CD8-positive, alpha-beta memory T cell (primary cell): ENCODE measurements around the gene AQP12B. TPM values are rescaled to one million over a fixed set of nuclear protein-coding genes. Genes with fewer than 3 reads are reported as not detected.

Experiments
- CTCF ChIA-PET: fragments of 350-600 bp; sonication (Branson Sonifier 250); formaldehyde crosslinking; loops from one replicate; lab custom pipeline; 2021; ENCODE audit warnings: antibody characterized with exemption; lab: Charles Lee
- POLR2A ChIA-PET: fragments of 350-600 bp; sonication (Branson Sonifier 250); formaldehyde crosslinking; loops from one replicate; lab custom pipeline; 2021; ENCODE audit warnings: antibody characterized with exemption; lab: Charles Lee
- DNase-seq, 5 donors: peaks; one replicate each; pipeline versions ENCODE4 v3.0.0 to v3.0.0-alpha.2; 2020 to 2022; ENCODE audit warnings: mixed read lengths in 1 of 5
- H3K27ac ChIP-seq: one replicate; pipeline ENCODE4 v1.7.0; 2013; ENCODE audit warnings: low read depth, mild to moderate bottlenecking, low read length, moderate library complexity
- H3K27me3 ChIP-seq: 2 replicates; pipeline ENCODE4 v1.7.0; 2013; ENCODE audit warnings: low read length, mild to moderate bottlenecking; ENCODE audit not compliant: insufficient read depth, poor library complexity, severe bottlenecking
- H3K36me3 ChIP-seq: 2 replicates; pipeline ENCODE4 v1.7.0; 2013; ENCODE audit warnings: mild to moderate bottlenecking, low read length, moderate library complexity; ENCODE audit not compliant: insufficient read depth
- H3K4me1 ChIP-seq: 2 replicates; pipeline ENCODE4 v1.7.0; 2013; ENCODE audit warnings: mild to moderate bottlenecking, low read length, moderate library complexity; ENCODE audit not compliant: insufficient read depth
- H3K4me3 ChIP-seq: 2 replicates; pipeline ENCODE4 v1.7.0; 2013; ENCODE audit warnings: mild to moderate bottlenecking, low read length
- H3K9me3 ChIP-seq: 2 replicates; pipeline ENCODE4 v1.7.0; 2013; ENCODE audit warnings: mild to moderate bottlenecking, low read length
- H3K27ac Mint-ChIP-seq, 8 donors: one replicate each; pipeline ENCODE4 v1.8.0; 2020 to 2021; ENCODE audit warnings: mixed read lengths in 8 of 8, mild to moderate bottlenecking in 6 of 8, inconsistent platforms in 3 of 8, moderate library complexity in 3 of 8
- H3K27me3 Mint-ChIP-seq, 2 donors: one replicate each; pipeline ENCODE4 v1.8.0; 2020 to 2021; ENCODE audit warnings: mixed read lengths in 2 of 2, mild to moderate bottlenecking in 1 of 2, moderate library complexity in 1 of 2
- H3K36me3 Mint-ChIP-seq, 3 donors: one replicate each; pipeline ENCODE4 v1.8.0; 2020 to 2021; ENCODE audit warnings: mixed read lengths in 3 of 3, inconsistent platforms in 1 of 3, mild to moderate bottlenecking in 1 of 3
- H3K4me1 Mint-ChIP-seq, 3 donors: one replicate each; pipeline ENCODE4 v1.8.0; 2020 to 2021; ENCODE audit warnings: mixed read lengths in 3 of 3, inconsistent platforms in 1 of 3, mild to moderate bottlenecking in 1 of 3
- H3K4me3 Mint-ChIP-seq, 7 donors: one replicate each; pipeline ENCODE4 v1.8.0; 2020 to 2021; ENCODE audit warnings: mixed read lengths in 7 of 7, mild to moderate bottlenecking in 6 of 7, moderate library complexity in 4 of 7, inconsistent platforms in 2 of 7
- H3K9me3 Mint-ChIP-seq, 5 donors: one replicate each; pipeline ENCODE4 v1.8.0; 2020 to 2022; ENCODE audit warnings: mixed read lengths in 5 of 5, mild to moderate bottlenecking in 3 of 5, moderate library complexity in 2 of 5, inconsistent platforms in 1 of 5
- polyA plus RNA-seq: library from polyadenylated mRNA; unstranded; fragments of 300-500 nt; fragmentation: Illumina TruSeq; gene quantifications from one replicate; pipeline ENCODE4 v1.2.3, GENCODE V29; 2021
- total RNA-seq, 2 experiments: library from RNA; stranded (reverse); gene quantifications; one replicate each; pipeline ENCODE4 v1.2.3, GENCODE V29; 2021

AQP12B gene
- total and polyA plus RNA-seq, 3 experiments from 2014 or later: not detected

- Histone ChIP-seq H3K9me3 (no peaks in the 10 kb centered on the region), H3K36me3 (no peaks in the 10 kb centered on the region), H3K4me3 (no peak overlapping the region), H3K4me1 (no peaks in the 10 kb centered on the region), H3K27me3 (no peaks in the 10 kb centered on the region), H3K27ac (no peak overlapping the region)
- no peak overlapping the region for H3K4me3 Mint-ChIP-seq
- H3K36me3 Mint-ChIP-seq: no peaks in the 10 kb centered on the region
- peak overlapping the region in 1 of 8 donors; percentile 33 for H3K27ac Mint-ChIP-seq
- CTCF ChIA-PET: no interaction called here
- H3K9me3 Mint-ChIP-seq: no peaks in the 10 kb centered on the region
- no peaks in the 10 kb centered on the region for H3K4me1 Mint-ChIP-seq
- H3K27me3 Mint-ChIP-seq: peaks cover 1 to 8% of the 10 kb centered on the region in 2 donors
- DNase-seq: no peak
- POLR2A ChIA-PET: no interaction called here
These were observed 32.4 kb upstream of the AQP12B start for GRCh38 chr2:240714747-240715725.

GRCh38 chr2:240713928-240714746 lies 31.5 kb upstream of the AQP12B start:
- Mint-ChIP-seq H3K4me1 (no peaks in the 10 kb centered on the region), H3K9me3 (no peaks in the 10 kb centered on the region), H3K4me3 (no peak overlapping the region), H3K36me3 (no peaks in the 10 kb centered on the region), H3K27me3 (peaks cover 1 to 16% of the 10 kb centered on the region in 2 donors), H3K27ac (peak overlapping the region in 1 of 8 donors; percentile 33)
- Histone ChIP-seq H3K9me3 (no peaks in the 10 kb centered on the region), H3K4me3 (no peak overlapping the region), H3K4me1 (no peaks in the 10 kb centered on the region), H3K27ac (no peak overlapping the region), H3K27me3 (no peaks in the 10 kb centered on the region), H3K36me3 (no peaks in the 10 kb centered on the region)
- POLR2A ChIA-PET: no interaction called here
- no peak for DNase-seq
- CTCF ChIA-PET: no interaction called here

GRCh38 chr2:240713071-240713927 lies 30.6 kb upstream of the AQP12B start:
- POLR2A ChIA-PET: no interaction called here
- Histone ChIP-seq H3K27me3 (no peaks in the 10 kb centered on the region), H3K36me3 (no peaks in the 10 kb centered on the region), H3K27ac (no peak overlapping the region), H3K4me1 (no peaks in the 10 kb centered on the region), H3K9me3 (no peaks in the 10 kb centered on the region), H3K4me3 (no peak overlapping the region)
- Mint-ChIP-seq H3K4me1 (no peaks in the 10 kb centered on the region), H3K9me3 (no peaks in the 10 kb centered on the region), H3K27ac (no peak overlapping the region), H3K36me3 (no peaks in the 10 kb centered on the region), H3K27me3 (peaks cover 4 to 23% of the 10 kb centered on the region in 2 donors), H3K4me3 (no peak overlapping the region)
- no peak for DNase-seq
- CTCF ChIA-PET: no interaction called here

- no peaks in the 10 kb centered on the region for H3K9me3 Mint-ChIP-seq
- peaks cover 4 to 25% of the 10 kb centered on the region in 2 donors for H3K27me3 Mint-ChIP-seq
- CTCF ChIA-PET: no interaction called here
These were observed 29.4 kb upstream of the AQP12B start for GRCh38 chr2:240712121-240712520.

GRCh38 chr2:240711701-240712100 lies 29.0 kb upstream of the AQP12B start:
- no peak overlapping the region for H3K4me3 ChIP-seq
- no peak overlapping the region for H3K27ac ChIP-seq
- CTCF ChIA-PET: no interaction called here
- Mint-ChIP-seq H3K27ac (peak overlapping the region in 1 of 8 donors; percentile 34), H3K9me3 (no peaks in the 10 kb centered on the region), H3K27me3 (peaks cover 4 to 25% of the 10 kb centered on the region in 2 donors), H3K4me3 (no peak overlapping the region), H3K36me3 (no peaks in the 10 kb centered on the region), H3K4me1 (no peaks in the 10 kb centered on the region)
- no peaks in the 10 kb centered on the region for H3K36me3 ChIP-seq
- H3K27me3 ChIP-seq: no peaks in the 10 kb centered on the region
- H3K4me1 ChIP-seq: no peaks in the 10 kb centered on the region
- POLR2A ChIA-PET: no interaction called here
- H3K9me3 ChIP-seq: no peaks in the 10 kb centered on the region
- no peak for DNase-seq

More at GRCh38 chr2:240712121-240712520, 29.4 kb upstream of the AQP12B start:
- Mint-ChIP-seq H3K4me3 (no peak overlapping the region), H3K27ac (peak overlapping the region in 1 of 8 donors; percentile 34), H3K4me1 (no peaks in the 10 kb centered on the region), H3K36me3 (no peaks in the 10 kb centered on the region)
- no peak for DNase-seq
- Histone ChIP-seq H3K4me1 (no peaks in the 10 kb centered on the region), H3K27me3 (no peaks in the 10 kb centered on the region), H3K9me3 (no peaks in the 10 kb centered on the region), H3K4me3 (no peak overlapping the region), H3K36me3 (no peaks in the 10 kb centered on the region), H3K27ac (no peak overlapping the region)
- POLR2A ChIA-PET: no interaction called here

GRCh38 chr2:240711296-240711695 lies 28.6 kb upstream of the AQP12B start:
- Histone ChIP-seq H3K4me3 (no peak overlapping the region), H3K27me3 (no peaks in the 10 kb centered on the region), H3K9me3 (no peaks in the 10 kb centered on the region), H3K4me1 (no peaks in the 10 kb centered on the region), H3K36me3 (no peaks in the 10 kb centered on the region), H3K27ac (no peak overlapping the region)
- Mint-ChIP-seq H3K4me3 (no peak overlapping the region), H3K36me3 (no peaks in the 10 kb centered on the region), H3K9me3 (no peaks in the 10 kb centered on the region), H3K27me3 (peaks cover 4 to 27% of the 10 kb centered on the region in 2 donors), H3K27ac (no peak overlapping the region), H3K4me1 (no peaks in the 10 kb centered on the region)
- ChIA-PET POLR2A (no interaction called here), CTCF (no interaction called here)
- DNase-seq: no peak

- ChIA-PET POLR2A (no interaction called here), CTCF (interaction anchor here (1.2 to 1.4 kb wide), 2 partner anchors 48 to 122 kb away, joined by 3 read pairs; partner anchors contain the start of gene CAPN10)
- Mint-ChIP-seq H3K4me3 (no peak overlapping the region), H3K9me3 (no peaks in the 10 kb centered on the region), H3K36me3 (no peaks in the 10 kb centered on the region), H3K4me1 (peaks cover 11 to 13% (median 13%) of the 10 kb centered on the region in 3 donors), H3K27me3 (peaks cover 13 to 39% of the 10 kb centered on the region in 2 donors), H3K27ac (no peak overlapping the region)
- Histone ChIP-seq H3K4me3 (no peak overlapping the region), H3K9me3 (no peaks in the 10 kb centered on the region), H3K27ac (no peak overlapping the region), H3K36me3 (no peaks in the 10 kb centered on the region), H3K27me3 (no peaks in the 10 kb centered on the region), H3K4me1 (peaks cover 13% of the 10 kb centered on the region)
- DNase-seq: no peak
These were observed 25.8 kb upstream of the AQP12B start for GRCh38 chr2:240708457-240708856.
